Superior temporal gyrus (tissue), 1 donor: Measurements from ENCODE around the gene DNMBP.

Experiments
- DNase-seq: peaks from one replicate; pipeline ENCODE4 v3.0.0-alpha.2; 2016; ENCODE audit errors: extremely low spot score

The DNMBP gene

DNA sequence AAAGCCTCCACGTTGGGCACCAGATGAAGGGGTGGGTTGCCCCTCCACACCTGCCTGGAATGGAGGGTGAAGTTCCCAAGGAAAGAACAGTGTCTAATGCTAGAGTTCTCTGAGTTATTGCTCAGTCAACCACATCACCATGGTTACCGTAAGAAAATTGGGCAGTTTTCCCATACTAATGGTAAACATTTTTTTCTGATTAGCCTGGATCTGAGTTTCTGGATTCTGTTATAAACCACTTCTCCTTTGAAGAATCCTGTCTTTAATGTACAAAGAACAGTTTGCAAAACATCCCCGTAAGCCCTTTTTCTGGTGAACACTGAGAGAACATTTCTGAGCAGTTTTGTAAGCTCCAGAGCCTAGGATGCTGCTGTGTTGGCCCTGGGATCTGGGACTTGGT, 181.8 kb downstream of the DNMBP start:
- DNase-seq: no peak
